Measurements from ENCODE around the gene DDX24. TPM values are rescaled to one million over a fixed set of nuclear protein-coding genes. Genes with fewer than 3 reads are reported as not detected.

DDX24 gene
- total RNA-seq, 2 donors from 2014 or later: 136 to 393 TPM

DNA sequence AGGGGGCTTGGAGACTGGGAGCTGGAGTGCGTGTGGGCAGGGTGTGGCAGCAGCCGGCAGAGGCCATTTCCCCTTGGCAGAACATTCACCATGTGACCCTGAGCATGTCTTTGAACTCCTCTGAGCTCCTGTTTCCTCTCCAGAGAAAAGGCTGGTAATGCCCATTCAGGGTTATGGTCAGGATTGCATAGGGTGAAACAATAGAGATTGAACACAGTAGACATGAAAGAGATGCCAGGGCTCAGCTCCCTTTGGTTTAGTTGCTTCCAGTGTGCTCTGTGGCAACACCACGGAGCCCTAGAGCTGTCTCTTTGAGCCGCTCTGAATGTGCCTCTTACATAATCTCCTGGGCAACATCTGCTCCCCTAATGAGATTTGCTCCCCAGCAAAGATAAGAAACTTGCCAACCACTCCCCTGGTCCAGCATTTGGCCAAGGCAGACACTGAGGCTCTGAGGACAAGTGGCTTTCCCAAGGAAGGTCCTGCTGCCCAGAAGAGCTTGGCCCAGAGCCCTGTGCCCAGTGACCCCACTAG is 34.1 kb upstream of the DDX24 start:
- no peak for TF ChIP-seq POLR2A (IDR thresholded peaks at IDR 0.05)
- no peak for TF ChIP-seq POLR2AphosphoS5 (IDR thresholded peaks at IDR 0.05)
- TF ChIP-seq, protein P1, sequence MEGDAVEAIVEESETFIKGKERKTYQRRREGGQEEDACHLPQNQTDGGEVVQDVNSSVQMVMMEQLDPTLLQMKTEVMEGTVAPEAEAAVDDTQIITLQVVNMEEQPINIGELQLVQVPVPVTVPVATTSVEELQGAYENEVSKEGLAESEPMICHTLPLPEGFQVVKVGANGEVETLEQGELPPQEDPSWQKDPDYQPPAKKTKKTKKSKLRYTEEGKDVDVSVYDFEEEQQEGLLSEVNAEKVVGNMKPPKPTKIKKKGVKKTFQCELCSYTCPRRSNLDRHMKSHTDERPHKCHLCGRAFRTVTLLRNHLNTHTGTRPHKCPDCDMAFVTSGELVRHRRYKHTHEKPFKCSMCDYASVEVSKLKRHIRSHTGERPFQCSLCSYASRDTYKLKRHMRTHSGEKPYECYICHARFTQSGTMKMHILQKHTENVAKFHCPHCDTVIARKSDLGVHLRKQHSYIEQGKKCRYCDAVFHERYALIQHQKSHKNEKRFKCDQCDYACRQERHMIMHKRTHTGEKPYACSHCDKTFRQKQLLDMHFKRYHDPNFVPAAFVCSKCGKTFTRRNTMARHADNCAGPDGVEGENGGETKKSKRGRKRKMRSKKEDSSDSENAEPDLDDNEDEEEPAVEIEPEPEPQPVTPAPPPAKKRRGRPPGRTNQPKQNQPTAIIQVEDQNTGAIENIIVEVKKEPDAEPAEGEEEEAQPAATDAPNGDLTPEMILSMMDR (IDR thresholded peaks at IDR 0.05): no peak
- Histone ChIP-seq H3K36me3 (no peaks in the 10 kb centered on the region), H3K4me3 (no peak overlapping the region), H3K4me1 (replicated peaks) (no peaks in the 10 kb centered on the region), H3K27me3 (replicated peaks; ENCODE audit: insufficient read depth) (no peaks in the 10 kb centered on the region), H3K9me3 (no peaks in the 10 kb centered on the region), H3K27ac (no peak overlapping the region)
- intact Hi-C loops (cut with DNase I): no loop called here
- no peak for DNase-seq (ENCODE audit: low spot score)
- 39% methylated on average over 4 of the region's 4 CpGs for WGBS

DNA sequence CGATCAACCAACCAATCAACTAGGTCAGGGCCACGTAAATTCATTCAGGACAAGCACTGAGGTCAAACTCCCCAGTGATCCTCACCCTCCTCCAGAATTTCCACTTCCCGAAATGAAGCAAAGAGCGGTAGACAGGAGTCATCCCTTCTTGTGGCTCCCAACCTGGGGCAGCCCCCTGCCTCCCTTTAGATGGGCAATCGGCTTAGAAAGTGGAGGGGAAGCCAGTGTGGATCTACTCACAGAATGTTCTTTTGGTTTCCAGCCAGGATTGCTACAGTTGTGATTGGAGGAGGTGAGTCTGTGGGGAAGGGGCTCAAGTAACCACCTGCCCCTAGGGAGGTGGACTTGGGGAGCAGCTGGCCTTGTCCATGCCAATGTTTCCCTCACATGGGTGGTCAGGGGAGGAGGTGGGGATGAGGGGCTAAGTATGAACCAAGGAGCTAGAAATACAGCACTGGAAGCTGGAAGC is 33.6 kb upstream of the DDX24 start:
- DNase-seq (ENCODE audit: low spot score): no peak
- Histone ChIP-seq H3K4me3 (no peak overlapping the region), H3K9me3 (no peaks in the 10 kb centered on the region), H3K36me3 (no peaks in the 10 kb centered on the region), H3K4me1 (replicated peaks) (no peaks in the 10 kb centered on the region), H3K27me3 (replicated peaks; ENCODE audit: insufficient read depth) (no peaks in the 10 kb centered on the region), H3K27ac (no peak overlapping the region)
- intact Hi-C loops (cut with DNase I): no loop called here
- WGBS: 59% methylated on average over 5 of the region's 5 CpGs
- TF ChIP-seq POLR2AphosphoS5 (IDR thresholded peaks at IDR 0.05) (no peak), POLR2A (IDR thresholded peaks at IDR 0.05) (no peak)
- TF ChIP-seq, protein P1 (IDR thresholded peaks at IDR 0.05): no peak

DNA sequence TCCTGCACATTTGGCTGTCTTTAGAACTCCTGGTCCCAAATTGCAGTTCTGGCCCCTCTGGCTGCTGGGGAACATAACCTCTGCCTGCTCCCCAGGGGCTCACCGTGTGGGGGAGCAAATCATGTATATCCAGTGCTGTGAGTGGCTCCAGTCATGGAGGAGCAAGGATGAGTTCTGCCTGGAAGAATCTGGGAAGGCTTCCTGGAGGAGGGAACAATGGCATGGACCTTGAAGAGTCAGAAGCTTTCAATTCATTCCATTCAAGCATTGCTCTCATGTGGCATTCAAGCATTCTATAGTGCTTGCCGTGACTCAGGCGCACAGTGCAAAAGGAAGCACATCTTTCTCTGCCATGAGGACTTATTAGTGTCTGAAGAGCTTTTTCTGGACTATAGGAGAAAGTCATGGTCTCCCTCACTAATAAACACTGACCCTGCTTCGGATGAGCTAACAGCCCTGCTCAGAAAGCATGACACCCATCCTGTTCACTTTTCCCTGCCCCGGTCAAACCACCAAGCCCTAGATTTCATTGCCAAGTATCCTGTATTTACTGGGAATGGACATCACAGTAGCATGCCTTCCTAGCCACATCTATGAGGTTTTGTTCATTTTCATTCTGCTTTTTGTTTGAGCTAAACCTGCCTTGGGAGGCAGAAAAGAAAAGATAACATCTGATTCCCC is 33.0 kb upstream of the DDX24 start:
- H3K4me3 ChIP-seq: no peak overlapping the region
- H3K9me3 ChIP-seq: no peaks in the 10 kb centered on the region
- DNase-seq (ENCODE audit: low spot score): no peak
- TF ChIP-seq POLR2A (IDR thresholded peaks at IDR 0.05) (no peak), POLR2AphosphoS5 (IDR thresholded peaks at IDR 0.05) (no peak)
- TF ChIP-seq, protein P1 (IDR thresholded peaks at IDR 0.05): no peak
- H3K27me3 ChIP-seq (replicated peaks; ENCODE audit: insufficient read depth): no peaks in the 10 kb centered on the region
- intact Hi-C loops (cut with DNase I): no loop called here
- 79% methylated on average over 5 of the region's 5 CpGs for WGBS
- H3K36me3 ChIP-seq: no peaks in the 10 kb centered on the region
- no peaks in the 10 kb centered on the region for H3K4me1 ChIP-seq (replicated peaks)
- H3K27ac ChIP-seq: no peak overlapping the region

DNA sequence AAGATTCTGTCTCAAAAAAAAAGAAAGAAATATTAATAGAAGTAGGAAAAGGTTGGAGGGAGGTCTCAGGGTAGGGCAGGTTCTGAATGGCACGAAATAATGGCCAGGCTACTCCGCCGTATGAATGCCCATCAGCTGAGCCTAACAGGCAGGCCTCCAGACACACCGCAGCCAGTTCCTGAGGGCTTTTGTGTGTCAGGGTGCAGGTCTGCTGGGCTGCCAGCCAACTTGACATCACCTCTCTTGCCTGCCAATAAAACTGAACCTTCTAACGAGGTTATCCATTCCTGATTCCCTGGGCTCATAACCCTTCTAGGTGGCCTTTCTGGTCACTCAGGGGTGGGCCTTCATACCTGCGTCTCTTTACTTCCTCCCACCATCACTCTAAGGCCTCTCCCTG is 32.5 kb upstream of the DDX24 start:
- no peak for DNase-seq (ENCODE audit: low spot score)
- TF ChIP-seq POLR2AphosphoS5 (IDR thresholded peaks at IDR 0.05) (no peak), POLR2A (IDR thresholded peaks at IDR 0.05) (no peak)
- TF ChIP-seq, protein P1 (IDR thresholded peaks at IDR 0.05): no peak
- Histone ChIP-seq H3K9me3 (no peaks in the 10 kb centered on the region), H3K27me3 (replicated peaks; ENCODE audit: insufficient read depth) (no peaks in the 10 kb centered on the region), H3K27ac (no peak overlapping the region), H3K36me3 (no peaks in the 10 kb centered on the region), H3K4me3 (no peak overlapping the region), H3K4me1 (replicated peaks) (no peaks in the 10 kb centered on the region)
- intact Hi-C loops (cut with DNase I): no loop called here
- 59% methylated on average over 6 of the region's 6 CpGs for WGBS

DNA sequence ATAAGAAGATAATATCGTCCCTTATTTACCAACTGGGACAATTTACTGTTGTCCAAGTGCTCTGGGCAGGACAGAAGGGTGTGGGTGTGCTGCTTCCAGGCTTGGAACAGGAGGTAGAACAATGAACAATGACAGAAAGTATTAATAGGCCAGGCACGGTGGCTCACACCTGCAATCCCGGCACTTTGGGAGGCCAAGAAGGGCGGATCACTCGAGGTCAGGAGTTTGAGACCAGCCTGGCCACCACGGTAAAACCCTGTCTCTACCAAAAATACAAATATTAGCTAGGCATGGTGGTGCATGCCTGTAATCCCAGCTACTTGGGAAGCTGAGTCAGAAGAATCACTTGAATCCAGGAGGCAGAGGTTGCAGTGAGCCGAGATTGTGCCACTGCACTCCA is 32.1 kb upstream of the DDX24 start:
- no peaks in the 10 kb centered on the region for H3K9me3 ChIP-seq
- H3K4me1 ChIP-seq (replicated peaks): no peaks in the 10 kb centered on the region
- TF ChIP-seq POLR2A (IDR thresholded peaks at IDR 0.05) (no peak), POLR2AphosphoS5 (IDR thresholded peaks at IDR 0.05) (no peak)
- TF ChIP-seq, protein P1 (IDR thresholded peaks at IDR 0.05): no peak
- no peak for DNase-seq (ENCODE audit: low spot score)
- H3K27ac ChIP-seq: no peak overlapping the region
- H3K27me3 ChIP-seq (replicated peaks; ENCODE audit: insufficient read depth): no peaks in the 10 kb centered on the region
- no peaks in the 10 kb centered on the region for H3K36me3 ChIP-seq
- no peak overlapping the region for H3K4me3 ChIP-seq
- WGBS: 66% methylated on average over 7 of the region's 7 CpGs
- intact Hi-C loops (cut with DNase I): no loop called here

All from prostate gland (tissue), 2 donors.